Activated B cell treated with CpG ODN at 0.5 μM for 24 hours (primary cell): Measurements from ENCODE around the gene PPP2R2C. TPM values are rescaled to one million over a fixed set of nuclear protein-coding genes. Genes with fewer than 3 reads are reported as not detected.

Source experiments
- ATAC-seq: fragments of 200-7000 bp; cut with Tn5 transposase; one replicate; pipeline ENCODE4 v1.10.0; 2021; ENCODE audit warnings: low read depth, mild to moderate bottlenecking, moderate library complexity
- CTCF ChIA-PET: fragments of 350-600 bp; sonication (Branson Sonifier 250); formaldehyde crosslinking; loops from one replicate; lab custom pipeline; 2021; ENCODE audit warnings: antibody characterized with exemption; lab: Charles Lee
- POLR2A ChIA-PET: fragments of 350-600 bp; sonication (Branson Sonifier 250); formaldehyde crosslinking; loops from one replicate; lab custom pipeline; 2021; ENCODE audit warnings: antibody characterized with exemption; lab: Charles Lee
- DNase-seq: peaks from one replicate; pipeline ENCODE4 v3.0.0; 2022
- H3K27ac Mint-ChIP-seq: one replicate; pipeline ENCODE4 v1.8.0; 2020; ENCODE audit warnings: mixed read lengths
- H3K27me3 Mint-ChIP-seq: one replicate; pipeline ENCODE4 v1.8.0; 2021; ENCODE audit warnings: mixed read lengths
- H3K36me3 Mint-ChIP-seq: one replicate; pipeline ENCODE4 v1.8.0; 2021; ENCODE audit warnings: low read depth, mixed read lengths
- H3K4me1 Mint-ChIP-seq: one replicate; pipeline ENCODE4 v1.8.0; 2021; ENCODE audit warnings: mixed read lengths
- H3K4me3 Mint-ChIP-seq: one replicate; pipeline ENCODE4 v1.8.0; 2020; ENCODE audit warnings: mild to moderate bottlenecking, mixed read lengths
- H3K9me3 Mint-ChIP-seq: one replicate; pipeline ENCODE4 v1.8.0; 2020; ENCODE audit warnings: mixed read lengths
- CTCF ChIP-seq: fragments of 200-600 bp; IDR thresholded peaks from one replicate; pipeline ENCODE4 v1.8.0; 2022; ENCODE audit warnings: antibody characterized with exemption, mild to moderate bottlenecking
- intact Hi-C: fragments of 100-400 bp; cut with micrococcal nuclease; formaldehyde crosslinking; loops from one replicate; pipeline ENCODE4 v1.15.1; 2024
- total RNA-seq: library from RNA; stranded (reverse); gene quantifications from 2 replicates; pipeline ENCODE4 v1.2.3, GENCODE V29; 2022

The PPP2R2C gene
- not detected in 2 replicates for total RNA-seq

- no peak for ATAC-seq
- CTCF ChIA-PET = no interaction called here
These were observed at the start of gene PPP2R2C for GRCh38 chr4:6472387-6473263. TSS of gene PPP2R2C (minus strand) at chr4:6472614. CDS start at chr4:6472229, 385 bp downstream.

DNA sequence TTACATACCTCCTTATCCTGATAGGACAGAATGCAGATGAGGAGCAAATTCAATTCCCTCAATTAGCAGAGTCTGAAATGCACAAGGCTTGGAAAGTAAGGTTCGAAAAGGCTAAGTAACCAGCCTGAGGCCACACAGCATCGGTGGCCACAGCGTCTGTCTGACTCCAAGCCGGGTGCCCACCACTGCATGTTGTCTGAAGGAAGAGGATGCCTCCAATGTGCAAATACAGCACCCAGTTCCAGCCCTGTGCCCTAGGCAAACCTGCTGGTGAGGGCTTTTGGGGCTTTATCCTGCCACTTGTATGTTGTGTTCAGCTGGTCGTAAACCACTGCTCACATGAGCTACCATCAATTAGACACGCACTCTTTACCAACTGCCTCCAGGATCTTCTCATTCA lies 48.6 kb upstream of the PPP2R2C start:
- no peak for ATAC-seq
- Mint-ChIP-seq H3K4me3 (no peak overlapping the region), H3K4me1 (no peaks in the 10 kb centered on the region), H3K27me3 (peaks cover 1% of the 10 kb centered on the region), H3K9me3 (no peaks in the 10 kb centered on the region), H3K36me3 (no peaks in the 10 kb centered on the region), H3K27ac (no peak overlapping the region)
- no peak for DNase-seq
- intact Hi-C loops = no loop called here
- no peak for TF ChIP-seq CTCF
- ChIA-PET CTCF (no interaction called here), POLR2A (no interaction called here)

More at GRCh38 chr4:6472387-6473263, at the start of gene PPP2R2C:
- H3K9me3 Mint-ChIP-seq = peaks cover 6% of the 10 kb centered on the region
- DNase-seq = peak; percentile 12
- peaks cover 44% of the 10 kb centered on the region for H3K27me3 Mint-ChIP-seq
- no peaks in the 10 kb centered on the region for H3K36me3 Mint-ChIP-seq
- intact Hi-C loops = no loop called here
- no peak within 1 kb of the TSS for H3K4me3 Mint-ChIP-seq
- POLR2A ChIA-PET = no interaction called here
- TF ChIP-seq CTCF = no peak
- H3K4me1 Mint-ChIP-seq = peaks cover 8% of the 10 kb centered on the region
- no peak within 1 kb of the TSS for H3K27ac Mint-ChIP-seq

DNA sequence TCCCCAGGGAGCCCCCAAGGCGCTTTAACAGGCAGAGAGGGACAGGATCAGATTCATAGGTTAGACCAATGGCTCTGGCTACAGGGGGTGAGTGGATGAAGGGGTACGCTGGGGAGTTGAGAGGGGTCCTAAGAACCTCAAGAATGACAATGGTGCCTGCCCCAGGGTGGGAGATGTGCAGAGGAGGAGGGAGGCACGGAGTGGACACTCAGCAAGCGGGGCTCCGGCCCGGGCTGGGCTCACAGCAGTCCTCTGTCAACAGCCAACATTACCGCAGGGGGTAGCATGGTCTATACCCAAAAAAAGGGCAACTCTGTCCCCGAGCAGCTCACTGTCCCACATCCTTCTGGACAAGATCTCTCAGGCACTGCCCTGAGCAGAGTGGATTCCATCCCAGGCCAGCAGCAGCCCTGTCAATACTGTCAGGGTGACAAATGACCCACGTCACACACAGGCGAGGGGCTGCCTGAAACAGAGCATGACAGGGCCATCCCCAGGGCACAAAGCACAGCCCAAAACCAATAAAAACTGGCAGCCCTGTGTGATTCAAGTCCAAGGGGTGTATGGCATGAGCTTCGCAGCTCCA lies 47.7 kb upstream of the PPP2R2C start:
- ChIA-PET CTCF (no interaction called here), POLR2A (no interaction called here)
- Mint-ChIP-seq H3K27me3 (peaks cover 1% of the 10 kb centered on the region), H3K27ac (no peak overlapping the region), H3K4me3 (no peak overlapping the region), H3K9me3 (no peaks in the 10 kb centered on the region), H3K36me3 (no peaks in the 10 kb centered on the region), H3K4me1 (no peaks in the 10 kb centered on the region)
- intact Hi-C loops = no loop called here
- no peak for TF ChIP-seq CTCF
- no peak for ATAC-seq
- DNase-seq = no peak

GRCh38 chr4:6517171-6517570 lies 44.8 kb upstream of the PPP2R2C start:
- ChIA-PET POLR2A (no interaction called here), CTCF (no interaction called here)
- H3K27me3 Mint-ChIP-seq = peaks cover 1% of the 10 kb centered on the region
- H3K9me3 Mint-ChIP-seq = peaks cover 8% of the 10 kb centered on the region
- H3K27ac Mint-ChIP-seq = no peak overlapping the region
- H3K36me3 Mint-ChIP-seq = no peaks in the 10 kb centered on the region
- ATAC-seq (no peak), DNase-seq (no peak)
- no peak overlapping the region for H3K4me3 Mint-ChIP-seq
- TF ChIP-seq CTCF = no peak
- no peaks in the 10 kb centered on the region for H3K4me1 Mint-ChIP-seq
- intact Hi-C loops = no loop called here

DNA sequence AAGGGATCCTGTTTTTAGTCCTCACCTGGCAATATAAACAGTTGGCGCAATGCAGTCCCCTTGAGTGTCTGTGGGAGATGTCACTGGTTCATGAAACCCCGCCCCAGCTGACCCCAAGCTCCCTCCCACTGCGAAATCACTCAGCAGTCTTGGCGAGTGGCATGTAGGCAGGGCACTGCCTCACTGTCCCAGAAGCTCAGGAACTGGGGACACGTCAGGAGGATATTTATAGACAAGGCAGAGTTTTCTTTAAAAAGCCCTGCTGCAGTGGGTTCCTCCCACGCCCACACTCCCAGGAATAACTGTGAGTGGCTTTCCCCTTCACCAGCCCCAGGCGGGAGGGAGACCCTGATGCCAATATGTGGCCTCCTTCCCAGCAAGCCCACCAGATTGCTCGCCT lies 44.3 kb upstream of the PPP2R2C start:
- CTCF ChIA-PET = no interaction called here
- POLR2A ChIA-PET = no interaction called here
- ATAC-seq (no peak), DNase-seq (no peak)
- Mint-ChIP-seq H3K4me3 (no peak overlapping the region), H3K4me1 (no peaks in the 10 kb centered on the region), H3K9me3 (peaks cover 8% of the 10 kb centered on the region), H3K36me3 (no peaks in the 10 kb centered on the region), H3K27ac (no peak overlapping the region), H3K27me3 (no peaks in the 10 kb centered on the region)
- no peak for TF ChIP-seq CTCF
- intact Hi-C loops = no loop called here
